PFSK-1 (cell line): ENCODE measurements around the gene ADAMTS15. TPM values are rescaled to one million over a fixed set of nuclear protein-coding genes. Genes with fewer than 3 reads are reported as not detected.
A peak's percentile ranks its signal among the peaks of the same experiment; 100 is the strongest.

Source experiments
- FOXP2 ChIP-seq: optimal IDR thresholded peaks from 2 replicates; pipeline ENCODE3; 2011; ENCODE audit warnings: borderline replicate concordance, control low read depth, inconsistent platforms; ENCODE audit not compliant: insufficient read depth; ENCODE audit errors: extremely low read length, extremely low read depth
- POLR2AphosphoS5 ChIP-seq: IDR thresholded peaks from 2 replicates; pipeline ENCODE4 v1.6.1; 2012; ENCODE audit warnings: low read depth, mild to moderate bottlenecking, control low read depth, low read length, moderate library complexity
- SIN3A ChIP-seq: IDR thresholded peaks from 2 replicates; pipeline ENCODE4 v1.6.1; 2012; ENCODE audit warnings: mild to moderate bottlenecking, low read length, moderate library complexity, borderline replicate concordance; ENCODE audit not compliant: insufficient read depth
- TAF1 ChIP-seq: IDR thresholded peaks from 2 replicates; pipeline ENCODE4 v1.6.1; 2012; ENCODE audit warnings: low read length, control low read depth, borderline replicate concordance; ENCODE audit not compliant: insufficient read depth
- polyA plus RNA-seq: library from polyadenylated mRNA; unstranded; fragments of >200 nt; gene quantifications from one replicate; pipeline ENCODE4 v1.2.1, GENCODE V29; 2012; ENCODE audit warnings: low read depth, missing spikeins; ENCODE audit not compliant: insufficient read length
- TF ChIP-seq, protein P1 (sequence below), 2 experiments: IDR thresholded peaks; 2 replicates each; pipeline versions ENCODE4 v1.6.1 to v1.8.0; 2011 to 2012; ENCODE audit warnings: low read depth in 2 of 2, low read length in 2 of 2, control low read depth in 1 of 2, inconsistent platforms in 1 of 2, mild to moderate bottlenecking in 1 of 2, moderate library complexity in 1 of 2; ENCODE audit not compliant: insufficient read depth in 1 of 2

The ADAMTS15 gene, protein sequence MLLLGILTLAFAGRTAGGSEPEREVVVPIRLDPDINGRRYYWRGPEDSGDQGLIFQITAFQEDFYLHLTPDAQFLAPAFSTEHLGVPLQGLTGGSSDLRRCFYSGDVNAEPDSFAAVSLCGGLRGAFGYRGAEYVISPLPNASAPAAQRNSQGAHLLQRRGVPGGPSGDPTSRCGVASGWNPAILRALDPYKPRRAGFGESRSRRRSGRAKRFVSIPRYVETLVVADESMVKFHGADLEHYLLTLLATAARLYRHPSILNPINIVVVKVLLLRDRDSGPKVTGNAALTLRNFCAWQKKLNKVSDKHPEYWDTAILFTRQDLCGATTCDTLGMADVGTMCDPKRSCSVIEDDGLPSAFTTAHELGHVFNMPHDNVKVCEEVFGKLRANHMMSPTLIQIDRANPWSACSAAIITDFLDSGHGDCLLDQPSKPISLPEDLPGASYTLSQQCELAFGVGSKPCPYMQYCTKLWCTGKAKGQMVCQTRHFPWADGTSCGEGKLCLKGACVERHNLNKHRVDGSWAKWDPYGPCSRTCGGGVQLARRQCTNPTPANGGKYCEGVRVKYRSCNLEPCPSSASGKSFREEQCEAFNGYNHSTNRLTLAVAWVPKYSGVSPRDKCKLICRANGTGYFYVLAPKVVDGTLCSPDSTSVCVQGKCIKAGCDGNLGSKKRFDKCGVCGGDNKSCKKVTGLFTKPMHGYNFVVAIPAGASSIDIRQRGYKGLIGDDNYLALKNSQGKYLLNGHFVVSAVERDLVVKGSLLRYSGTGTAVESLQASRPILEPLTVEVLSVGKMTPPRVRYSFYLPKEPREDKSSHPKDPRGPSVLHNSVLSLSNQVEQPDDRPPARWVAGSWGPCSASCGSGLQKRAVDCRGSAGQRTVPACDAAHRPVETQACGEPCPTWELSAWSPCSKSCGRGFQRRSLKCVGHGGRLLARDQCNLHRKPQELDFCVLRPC
- not detected for polyA plus RNA-seq

DNA sequence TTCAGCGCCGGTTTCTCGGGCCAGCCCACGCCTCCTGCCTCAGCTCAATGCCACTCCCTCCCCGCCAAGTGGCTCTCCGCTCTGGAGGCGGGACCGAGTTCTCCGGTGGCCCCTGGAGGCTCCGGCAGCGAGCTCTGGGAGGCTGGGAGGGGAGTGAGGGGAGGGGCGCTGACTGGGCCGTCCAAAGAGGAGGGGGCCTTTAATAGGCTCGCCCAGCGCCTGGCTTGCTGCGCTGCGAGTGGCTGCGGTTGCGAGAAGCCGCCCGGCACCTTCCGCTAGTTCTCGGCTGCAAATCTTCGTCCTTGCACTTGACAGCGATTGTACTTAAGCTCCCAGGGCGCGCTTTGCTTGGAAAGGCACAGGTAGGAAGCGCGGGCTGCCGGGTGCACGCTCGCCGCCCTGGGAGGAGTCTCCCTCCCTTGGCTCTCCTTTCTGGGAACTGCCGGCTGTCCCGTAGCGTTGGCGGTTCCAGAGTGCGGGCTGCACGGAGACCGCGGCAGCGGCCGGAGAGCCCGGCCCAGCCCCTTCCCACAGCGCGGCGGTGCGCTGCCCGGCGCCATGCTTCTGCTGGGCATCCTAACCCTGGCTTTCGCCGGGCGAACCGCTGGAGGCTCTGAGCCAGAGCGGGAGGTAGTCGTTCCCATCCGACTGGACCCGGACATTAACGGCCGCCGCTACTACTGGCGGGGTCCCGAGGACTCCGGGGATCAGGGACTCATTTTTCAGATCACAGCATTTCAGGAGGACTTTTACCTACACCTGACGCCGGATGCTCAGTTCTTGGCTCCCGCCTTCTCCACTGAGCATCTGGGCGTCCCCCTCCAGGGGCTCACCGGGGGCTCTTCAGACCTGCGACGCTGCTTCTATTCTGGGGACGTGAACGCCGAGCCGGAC is at the start of gene ADAMTS15:
Gene ADAMTS15 (plus strand): TSS at position 230 of the 894 bp plus-strand sequence. CDS start 329 bp downstream, at position 559.
- TF ChIP-seq SIN3A = no peak
- TF ChIP-seq TAF1 = no peak
- no peak for TF ChIP-seq POLR2AphosphoS5
- TF ChIP-seq, protein P1, sequence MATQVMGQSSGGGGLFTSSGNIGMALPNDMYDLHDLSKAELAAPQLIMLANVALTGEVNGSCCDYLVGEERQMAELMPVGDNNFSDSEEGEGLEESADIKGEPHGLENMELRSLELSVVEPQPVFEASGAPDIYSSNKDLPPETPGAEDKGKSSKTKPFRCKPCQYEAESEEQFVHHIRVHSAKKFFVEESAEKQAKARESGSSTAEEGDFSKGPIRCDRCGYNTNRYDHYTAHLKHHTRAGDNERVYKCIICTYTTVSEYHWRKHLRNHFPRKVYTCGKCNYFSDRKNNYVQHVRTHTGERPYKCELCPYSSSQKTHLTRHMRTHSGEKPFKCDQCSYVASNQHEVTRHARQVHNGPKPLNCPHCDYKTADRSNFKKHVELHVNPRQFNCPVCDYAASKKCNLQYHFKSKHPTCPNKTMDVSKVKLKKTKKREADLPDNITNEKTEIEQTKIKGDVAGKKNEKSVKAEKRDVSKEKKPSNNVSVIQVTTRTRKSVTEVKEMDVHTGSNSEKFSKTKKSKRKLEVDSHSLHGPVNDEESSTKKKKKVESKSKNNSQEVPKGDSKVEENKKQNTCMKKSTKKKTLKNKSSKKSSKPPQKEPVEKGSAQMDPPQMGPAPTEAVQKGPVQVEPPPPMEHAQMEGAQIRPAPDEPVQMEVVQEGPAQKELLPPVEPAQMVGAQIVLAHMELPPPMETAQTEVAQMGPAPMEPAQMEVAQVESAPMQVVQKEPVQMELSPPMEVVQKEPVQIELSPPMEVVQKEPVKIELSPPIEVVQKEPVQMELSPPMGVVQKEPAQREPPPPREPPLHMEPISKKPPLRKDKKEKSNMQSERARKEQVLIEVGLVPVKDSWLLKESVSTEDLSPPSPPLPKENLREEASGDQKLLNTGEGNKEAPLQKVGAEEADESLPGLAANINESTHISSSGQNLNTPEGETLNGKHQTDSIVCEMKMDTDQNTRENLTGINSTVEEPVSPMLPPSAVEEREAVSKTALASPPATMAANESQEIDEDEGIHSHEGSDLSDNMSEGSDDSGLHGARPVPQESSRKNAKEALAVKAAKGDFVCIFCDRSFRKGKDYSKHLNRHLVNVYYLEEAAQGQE (IDR thresholded peaks at IDR 0.05; ENCODE audit: insufficient read depth in 1 of 2, low read depth in 2 of 2, low read length in 2 of 2) = no peak
- no peak for TF ChIP-seq FOXP2

DNA sequence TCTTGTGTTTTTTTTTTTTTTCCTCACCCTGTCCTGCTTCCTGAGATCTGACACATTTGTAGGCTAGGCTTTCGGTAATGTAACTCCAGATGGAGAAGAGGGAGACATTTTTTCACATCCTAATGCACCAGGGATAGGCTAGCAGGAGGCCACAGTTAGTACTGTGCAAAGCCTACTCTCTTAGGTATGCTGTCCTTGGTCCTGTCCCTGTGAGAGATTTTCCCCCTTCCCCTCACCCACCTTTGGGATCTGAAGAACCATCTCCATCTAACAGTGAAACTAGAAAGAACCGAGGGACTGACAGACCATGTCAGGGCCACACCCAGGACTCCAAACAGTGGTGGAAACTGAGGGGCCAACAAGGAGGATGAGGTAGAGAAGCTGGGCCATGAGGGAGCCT is 49.2 kb upstream of the ADAMTS15 start:
- TF ChIP-seq, protein P1 (IDR thresholded peaks at IDR 0.05; ENCODE audit: insufficient read depth in 1 of 2, low read depth in 2 of 2, low read length in 2 of 2) = peak in 1 of 2 experiments; percentile 81; a peak in 2 of 4 replicates
- TF ChIP-seq SIN3A (no peak), POLR2AphosphoS5 (no peak), TAF1 (no peak)

DNA sequence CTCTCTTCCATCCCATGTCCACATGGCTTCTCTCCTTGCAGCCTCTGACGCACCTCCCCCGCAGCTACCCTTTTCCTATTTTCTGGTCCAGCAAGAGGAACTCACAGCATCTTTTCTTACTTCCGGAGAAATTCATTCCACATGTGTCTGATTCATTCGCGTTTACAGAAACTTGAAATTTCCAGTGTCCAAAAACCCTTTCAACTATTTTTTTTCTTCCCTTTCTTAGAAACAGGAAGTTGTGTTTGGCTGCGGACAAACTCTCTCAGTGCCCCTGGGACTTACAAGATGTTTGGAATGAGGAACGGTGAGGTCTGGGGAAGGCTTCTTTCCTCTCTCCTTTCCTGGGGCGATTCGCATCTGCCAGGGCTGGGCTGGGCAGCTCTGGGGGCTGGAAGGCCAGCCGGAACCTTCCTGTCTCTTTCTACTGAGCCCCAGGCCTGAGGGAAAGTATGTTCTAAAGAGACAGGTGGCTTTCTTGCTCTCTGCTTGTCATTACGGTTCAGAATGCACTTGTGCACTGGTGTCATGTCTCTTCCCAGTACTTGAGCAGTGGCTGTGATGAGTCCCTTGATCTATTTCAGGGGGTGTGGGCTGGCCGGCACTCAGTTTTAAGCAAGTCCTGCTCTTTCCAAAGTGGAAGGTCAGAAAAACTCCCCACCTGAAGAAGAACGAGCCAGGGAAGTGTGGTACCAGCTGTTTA is 47.5 kb upstream of the ADAMTS15 start:
- TF ChIP-seq POLR2AphosphoS5 (no peak), SIN3A (no peak), FOXP2 (no peak), TAF1 (no peak)
- TF ChIP-seq, protein P1 (IDR thresholded peaks at IDR 0.05; ENCODE audit: insufficient read depth in 1 of 2, low read depth in 2 of 2, low read length in 2 of 2) = no peak

DNA sequence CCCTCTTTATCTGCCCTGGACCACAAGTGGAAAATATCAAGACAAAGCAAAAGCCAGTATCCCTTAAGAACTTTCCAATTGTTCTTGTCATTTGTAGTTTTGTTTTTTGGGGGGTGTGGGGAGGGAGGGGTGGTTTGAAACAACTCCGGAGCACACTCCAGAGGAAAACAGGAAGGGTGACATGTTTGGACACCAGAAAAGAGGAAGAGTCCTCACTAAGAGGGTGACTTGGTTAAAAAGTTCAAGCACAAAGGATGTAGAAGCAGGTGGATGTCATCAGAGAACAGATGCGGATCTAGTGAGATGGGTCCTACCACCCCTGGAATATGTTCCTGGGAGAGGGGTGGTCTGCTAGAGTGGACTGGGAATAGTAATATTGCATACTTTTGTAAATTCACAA is 45.9 kb upstream of the ADAMTS15 start:
- no peak for TF ChIP-seq POLR2AphosphoS5
- no peak for TF ChIP-seq FOXP2
- no peak for TF ChIP-seq SIN3A
- TF ChIP-seq TAF1 = no peak
- TF ChIP-seq, protein P1 (IDR thresholded peaks at IDR 0.05; ENCODE audit: insufficient read depth in 1 of 2, low read depth in 2 of 2, low read length in 2 of 2) = no peak
